Skin of body (tissue), 2 donors: ENCODE measurements around the gene ZDHHC11. TPM values are rescaled to one million over a fixed set of nuclear protein-coding genes. Genes with fewer than 3 reads are reported as not detected.
A peak's percentile ranks its signal among the peaks of the same experiment; 100 is the strongest.

Experiments used
- DNase-seq: peaks from one replicate; lab custom pipeline; 2025; lab: John Stamatoyannopoulos, UW
- total RNA-seq: library from RNA; depleted of rRNA; stranded (reverse); fragments of >200 nt; gene quantifications from one replicate; pipeline ENCODE4 v1.2.3, GENCODE V29; 2014

Gene ZDHHC11, protein sequence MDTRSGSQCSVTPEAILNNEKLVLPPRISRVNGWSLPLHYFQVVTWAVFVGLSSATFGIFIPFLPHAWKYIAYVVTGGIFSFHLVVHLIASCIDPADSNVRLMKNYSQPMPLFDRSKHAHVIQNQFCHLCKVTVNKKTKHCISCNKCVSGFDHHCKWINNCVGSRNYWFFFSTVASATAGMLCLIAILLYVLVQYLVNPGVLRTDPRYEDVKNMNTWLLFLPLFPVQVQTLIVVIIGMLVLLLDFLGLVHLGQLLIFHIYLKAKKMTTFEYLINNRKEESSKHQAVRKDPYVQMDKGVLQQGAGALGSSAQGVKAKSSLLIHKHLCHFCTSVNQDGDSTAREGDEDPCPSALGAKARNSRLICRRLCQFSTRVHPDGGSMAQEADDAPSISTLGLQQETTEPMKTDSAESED
- 4.1 TPM for total RNA-seq

DNA sequence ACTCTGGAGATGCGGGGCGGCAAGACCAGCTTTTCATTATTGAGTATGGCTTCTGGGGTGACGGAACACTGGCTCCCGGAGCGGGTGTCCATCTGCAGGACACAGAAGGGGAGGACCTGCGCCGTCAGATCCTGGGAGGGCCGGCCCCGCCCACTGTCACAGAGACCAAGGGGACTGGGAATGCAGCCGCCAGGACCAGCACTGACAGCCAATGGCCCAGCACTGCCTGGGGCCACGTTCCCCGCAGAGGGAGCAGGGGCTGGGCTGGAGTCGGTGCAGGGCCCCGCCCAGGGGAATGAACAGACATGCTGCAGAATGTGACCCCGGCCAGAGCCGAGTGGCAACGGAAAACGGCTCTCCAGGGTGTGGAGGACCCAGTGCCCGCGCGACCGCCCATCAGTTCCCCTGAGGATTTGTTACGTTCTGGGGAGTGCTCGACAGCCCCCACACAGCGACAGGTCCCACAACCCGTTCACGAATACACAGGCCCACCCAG, at the start of gene ZDHHC11:
ZDHHC11 (minus strand) TSS at position 476 of the 496 bp plus-strand sequence; CDS start at position 92, 384 bp downstream.
- DNase-seq, result no peak

DNA sequence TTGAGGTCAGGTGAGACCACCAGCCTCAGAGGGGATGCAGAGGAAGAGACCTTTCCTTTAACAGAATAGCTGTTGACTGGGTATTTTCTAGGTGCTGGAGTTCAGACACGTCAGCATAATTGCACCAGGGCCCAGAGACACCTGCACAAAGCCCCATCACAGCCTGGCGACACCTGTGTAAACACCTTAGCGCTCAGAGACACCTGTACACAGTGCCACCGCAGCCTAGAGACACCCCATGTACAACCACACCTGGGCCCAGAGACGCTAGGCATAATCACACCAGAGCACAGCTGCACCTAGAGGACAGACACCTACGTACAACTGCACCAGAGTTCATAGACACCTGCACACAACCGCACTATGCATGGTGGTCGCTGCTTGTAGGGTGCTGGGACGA, 42.9 kb upstream of the ZDHHC11 start:
- no peak for DNase-seq

DNA sequence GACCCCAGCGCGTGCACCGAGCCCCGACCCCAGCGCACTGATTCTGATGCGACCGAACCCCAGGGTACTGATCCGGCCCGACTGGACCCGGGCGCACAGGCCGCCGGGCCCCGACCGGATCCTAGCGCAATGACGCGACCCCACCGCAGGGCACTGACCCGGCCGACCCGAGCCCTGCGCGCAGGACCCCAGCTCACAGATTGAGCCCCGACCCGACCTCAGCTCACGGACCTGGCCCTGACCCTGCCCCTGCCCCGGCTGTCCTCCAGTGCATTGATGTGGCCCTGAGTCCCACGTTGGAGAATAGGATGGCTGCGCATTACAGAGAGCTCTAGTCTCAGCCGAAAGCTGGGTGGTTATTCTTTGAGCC, 42.3 kb upstream of the ZDHHC11 start:
- no peak for DNase-seq

DNA sequence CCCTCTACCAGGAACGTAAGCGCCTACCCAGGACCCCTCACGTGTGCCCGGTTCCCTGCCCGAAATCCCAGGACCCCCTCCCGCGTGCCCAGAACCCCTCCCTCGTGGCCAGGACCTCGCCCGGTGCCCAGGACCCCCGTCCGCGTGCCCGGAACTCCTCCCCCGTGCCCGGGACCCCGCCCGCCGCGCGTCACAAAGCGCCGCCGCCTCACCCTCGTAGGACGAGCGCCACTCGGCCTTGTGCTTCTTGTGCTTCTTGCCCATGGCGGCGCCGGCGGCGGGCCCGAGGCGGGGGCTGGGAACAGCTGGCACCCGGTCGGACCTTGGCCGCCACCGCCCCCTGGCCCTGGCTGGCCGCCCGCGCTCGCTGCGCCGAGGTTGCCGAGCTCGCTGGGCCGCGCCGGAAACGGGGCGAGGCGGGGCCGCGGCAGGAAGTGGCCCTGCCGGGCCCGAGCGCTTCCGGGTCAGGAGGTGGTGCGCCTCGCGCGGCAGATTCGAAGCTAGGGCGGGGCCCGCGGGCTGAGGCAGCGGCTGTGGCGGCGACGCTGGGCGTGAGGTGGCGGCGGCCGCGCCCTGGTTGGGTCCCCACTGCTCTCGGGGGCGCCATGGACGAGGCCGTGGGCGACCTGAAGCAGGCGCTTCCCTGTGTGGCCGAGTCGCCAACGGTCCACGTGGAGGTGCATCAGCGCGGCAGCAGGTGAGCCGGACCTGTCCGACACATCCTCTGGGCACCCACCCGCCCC, 41.8 kb upstream of the ZDHHC11 start, which contains the start of the genes BRD9 and TRIP13:
BRD9 (minus strand) TSS at position 408 of the 743 bp plus-strand sequence; CDS start at position 264, 144 bp downstream.
TRIP13 (plus strand) TSS at position 491 of the 743 bp plus-strand sequence; CDS start at position 606, 115 bp downstream.
- peak; percentile 39 for DNase-seq

DNA sequence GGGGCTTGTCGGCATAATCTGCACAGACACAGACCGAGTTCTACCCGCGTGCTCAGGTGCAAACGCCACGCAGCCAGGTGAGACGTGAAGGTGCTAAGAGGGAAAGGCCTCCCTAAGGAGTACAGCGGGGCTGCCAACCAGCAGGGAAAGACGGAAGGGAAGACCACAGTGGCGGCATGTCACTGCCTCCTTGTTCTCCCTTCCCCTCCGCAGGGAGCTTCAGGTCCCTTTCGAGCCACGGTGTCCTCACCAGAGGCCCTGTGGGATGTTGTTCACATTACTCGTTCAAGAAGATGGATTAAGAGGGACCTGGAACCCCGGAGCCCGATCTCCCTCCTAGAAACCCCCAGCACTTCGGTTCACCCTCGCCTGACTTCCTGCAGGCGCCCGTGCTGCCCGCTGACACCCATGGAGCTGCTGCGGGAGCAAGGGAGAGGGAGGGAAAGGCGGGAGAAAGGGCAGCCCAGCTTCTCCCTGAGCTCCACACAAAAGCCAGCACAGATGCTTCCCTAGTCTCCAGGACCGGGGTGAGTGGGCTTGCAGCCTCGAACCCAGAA, 41.1 kb upstream of the ZDHHC11 start:
- no peak for DNase-seq

DNA sequence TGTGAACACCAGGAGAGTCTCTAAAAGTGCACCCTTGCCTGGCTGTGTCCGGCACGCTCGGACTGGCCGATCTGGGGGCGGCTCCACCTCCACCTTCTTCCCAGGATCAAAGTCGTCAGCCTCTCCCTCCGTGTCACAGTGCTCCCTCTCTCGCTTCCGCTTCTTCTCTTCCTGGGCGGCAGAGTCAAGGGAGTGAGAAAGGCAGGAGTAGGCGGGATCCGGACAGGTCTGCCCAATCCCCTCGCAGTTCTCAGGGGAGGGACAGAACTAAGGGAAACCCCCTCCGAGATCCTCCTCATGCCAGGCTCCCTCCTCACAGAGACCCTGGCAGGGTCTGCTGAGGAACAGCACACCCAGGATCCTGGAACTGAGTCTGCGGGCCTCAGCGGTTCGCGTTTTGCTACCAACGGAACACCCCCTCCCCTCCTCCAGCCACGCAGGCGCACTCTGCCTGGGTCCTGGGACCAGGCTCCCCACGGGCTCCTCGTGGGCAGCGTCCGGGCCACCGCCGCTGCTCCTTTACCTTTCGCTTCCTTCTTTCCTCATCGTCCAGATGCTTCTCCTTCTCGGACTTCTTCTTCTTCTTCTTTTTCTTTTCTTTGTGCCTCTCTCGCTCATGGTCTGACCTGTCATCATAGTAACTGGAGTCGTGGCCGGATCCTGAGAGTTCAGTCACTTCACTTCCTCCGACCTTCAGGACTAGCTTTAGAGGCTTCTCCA, 40.5 kb upstream of the ZDHHC11 start:
- DNase-seq, result no peak

DNA sequence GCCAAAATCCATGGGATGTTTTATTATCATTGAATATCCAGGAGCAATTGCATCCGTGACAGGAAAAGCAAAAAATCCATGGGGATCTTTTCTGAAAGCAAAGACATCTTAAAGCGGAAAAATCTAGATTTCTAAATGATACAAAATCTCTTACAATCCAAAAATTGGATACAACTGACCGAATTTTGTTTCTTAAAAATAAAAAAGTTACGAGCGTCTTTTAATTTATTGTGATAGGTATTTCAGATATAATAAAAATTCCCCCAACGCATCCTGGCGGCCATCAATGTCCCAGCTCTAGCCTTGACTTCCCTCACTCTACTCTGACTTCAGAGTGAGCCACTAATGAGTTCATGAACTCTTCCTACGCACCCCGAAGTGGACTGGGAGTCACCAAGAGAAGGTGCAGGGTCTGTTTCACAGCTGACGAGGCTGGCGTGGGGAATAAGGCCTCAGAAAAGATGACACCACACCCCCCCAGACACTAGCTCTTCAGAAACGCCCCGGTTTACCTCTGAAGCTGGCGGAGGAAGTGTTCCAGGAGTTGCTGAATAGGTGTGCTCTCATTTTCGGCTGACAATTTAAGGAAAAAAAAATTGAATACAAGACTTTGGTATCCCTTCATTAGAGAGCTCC, 38.4 kb upstream of the ZDHHC11 start:
- DNase-seq, result no peak

DNA sequence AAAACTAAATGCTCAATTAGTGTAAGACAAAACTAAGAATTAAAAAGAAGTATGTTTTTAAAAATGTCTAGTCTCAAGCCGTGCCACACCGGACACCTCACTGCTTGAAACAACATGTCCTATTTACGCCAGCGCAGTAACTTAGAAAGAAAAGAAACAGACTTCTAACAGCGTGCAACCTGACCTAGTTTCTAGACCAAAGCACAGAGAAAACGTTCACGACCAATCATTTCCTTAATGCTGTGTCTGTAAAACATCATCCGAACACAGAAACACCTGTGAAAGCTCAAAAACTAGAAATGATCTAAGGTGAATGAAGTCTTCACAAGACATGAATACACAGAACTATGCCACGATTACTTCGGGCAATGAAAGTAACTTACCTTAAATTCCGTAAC, 37.9 kb upstream of the ZDHHC11 start:
- DNase-seq, result no peak

DNA sequence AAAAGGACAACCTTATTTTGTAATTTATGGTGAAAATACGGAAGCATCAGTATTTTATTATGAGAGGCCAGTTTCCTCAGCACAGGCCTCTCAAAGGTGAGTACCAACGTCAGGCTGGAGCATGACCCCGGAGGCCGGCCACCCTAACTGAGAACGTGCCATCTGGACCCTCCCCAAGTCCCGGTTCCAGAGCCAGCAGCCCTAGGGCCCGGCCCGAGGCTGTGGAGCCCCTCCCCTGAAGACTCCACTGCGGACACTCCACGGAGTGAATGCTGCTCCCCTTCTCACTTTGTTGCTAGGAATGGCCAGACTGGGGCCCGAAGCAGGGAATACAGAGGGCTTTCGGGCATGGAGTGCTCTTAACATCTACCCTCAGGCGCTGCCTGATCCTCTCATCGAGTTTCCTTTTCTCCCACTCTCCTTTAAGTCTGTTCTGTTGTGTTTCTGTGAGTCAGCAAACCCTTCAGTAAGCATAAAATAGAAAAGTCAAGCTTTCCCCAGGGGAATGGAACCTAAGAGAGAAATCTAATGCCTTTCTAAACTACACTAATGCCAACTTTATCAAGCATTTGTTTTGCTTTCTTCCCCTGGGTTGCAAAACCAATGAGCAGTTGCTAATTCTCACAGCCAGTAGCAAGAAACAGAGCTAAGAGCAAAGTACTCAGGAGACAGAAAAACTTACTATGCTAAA, 37.3 kb upstream of the ZDHHC11 start:
- no peak for DNase-seq

DNA sequence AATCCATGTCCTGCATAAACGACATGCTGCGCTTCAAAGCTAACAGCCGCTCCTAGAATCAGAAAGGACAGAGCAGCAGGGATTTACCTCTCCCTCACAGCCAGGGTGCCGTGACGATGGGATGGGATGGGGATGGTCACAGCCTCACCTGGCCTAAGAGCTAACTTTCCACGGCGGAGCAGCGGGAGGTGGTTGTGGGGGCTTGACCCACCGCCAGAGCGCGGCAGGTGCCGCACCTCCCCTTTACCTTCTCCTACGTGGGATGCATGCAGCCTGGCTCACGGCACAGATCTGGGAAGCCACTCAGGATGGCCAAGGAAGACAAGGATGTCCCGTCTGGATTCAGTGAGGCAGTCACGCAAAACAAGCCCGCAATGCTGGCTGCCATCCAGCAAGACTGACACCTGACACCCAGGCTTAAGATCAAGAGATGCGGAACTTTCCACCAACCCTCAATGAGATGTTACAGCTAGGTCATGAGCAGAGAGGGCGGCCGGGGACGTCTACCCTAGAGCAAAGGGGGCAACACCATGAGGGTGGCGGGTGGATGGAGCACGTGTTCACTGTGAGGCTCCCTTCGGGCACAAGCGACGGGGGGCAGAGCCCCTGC, 36.0 kb upstream of the ZDHHC11 start:
- DNase-seq, result no peak

DNA sequence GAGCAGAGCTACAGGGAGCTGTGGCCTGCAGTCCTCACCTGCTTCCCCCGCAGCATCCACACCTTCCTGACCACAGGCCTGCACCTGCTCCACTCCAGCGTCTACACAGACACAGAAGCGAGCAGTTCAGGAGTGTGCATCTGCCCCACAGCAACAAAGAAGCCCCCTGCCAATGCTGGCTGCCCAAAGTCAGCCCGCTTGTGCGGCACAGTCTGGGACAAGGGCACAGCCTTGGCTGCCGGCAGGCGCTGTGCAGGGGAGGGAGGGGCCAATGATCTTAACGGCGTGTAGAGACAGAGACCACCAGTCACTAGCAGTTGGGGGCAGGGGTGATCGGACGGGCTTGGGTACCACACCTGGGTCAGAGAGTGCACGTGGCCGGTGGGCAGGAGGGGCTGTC, 35.2 kb upstream of the ZDHHC11 start:
- no peak for DNase-seq

DNA sequence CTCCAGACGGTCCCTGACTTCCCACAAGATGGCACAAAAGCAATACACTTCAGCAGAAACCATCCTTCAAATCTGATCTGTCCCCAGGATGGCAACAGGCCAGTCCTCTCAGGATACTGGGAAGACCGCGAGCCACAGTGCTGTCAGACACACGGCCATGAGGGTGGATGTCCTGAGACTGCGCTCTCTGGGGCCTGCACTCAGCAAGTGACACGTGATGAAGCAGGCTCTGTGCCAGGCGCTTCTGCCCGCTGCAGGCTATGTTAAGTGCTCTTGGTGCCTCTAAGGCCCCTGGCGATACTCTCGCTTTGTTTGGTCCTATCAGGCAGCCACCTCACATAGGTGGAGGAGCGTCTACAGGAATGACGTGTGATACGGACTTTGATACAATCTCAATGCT, 34.7 kb upstream of the ZDHHC11 start:
- DNase-seq, result no peak

DNA sequence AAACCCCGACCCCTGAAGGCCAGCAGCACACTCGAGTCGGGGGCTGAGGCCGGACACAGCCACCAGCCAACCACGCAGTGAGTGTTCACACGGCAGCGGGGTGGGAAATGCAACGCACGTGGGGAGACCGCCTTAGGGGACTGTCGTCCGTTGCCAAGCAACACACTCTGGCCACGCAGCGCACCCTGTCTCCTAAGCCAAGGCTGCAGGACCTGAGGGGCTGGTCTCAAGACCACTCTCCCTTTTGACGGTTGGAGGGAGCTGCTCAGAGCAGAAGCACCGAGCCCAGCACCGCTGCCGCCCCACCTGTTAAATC, 34.3 kb upstream of the ZDHHC11 start:
- DNase-seq, result no peak

DNA sequence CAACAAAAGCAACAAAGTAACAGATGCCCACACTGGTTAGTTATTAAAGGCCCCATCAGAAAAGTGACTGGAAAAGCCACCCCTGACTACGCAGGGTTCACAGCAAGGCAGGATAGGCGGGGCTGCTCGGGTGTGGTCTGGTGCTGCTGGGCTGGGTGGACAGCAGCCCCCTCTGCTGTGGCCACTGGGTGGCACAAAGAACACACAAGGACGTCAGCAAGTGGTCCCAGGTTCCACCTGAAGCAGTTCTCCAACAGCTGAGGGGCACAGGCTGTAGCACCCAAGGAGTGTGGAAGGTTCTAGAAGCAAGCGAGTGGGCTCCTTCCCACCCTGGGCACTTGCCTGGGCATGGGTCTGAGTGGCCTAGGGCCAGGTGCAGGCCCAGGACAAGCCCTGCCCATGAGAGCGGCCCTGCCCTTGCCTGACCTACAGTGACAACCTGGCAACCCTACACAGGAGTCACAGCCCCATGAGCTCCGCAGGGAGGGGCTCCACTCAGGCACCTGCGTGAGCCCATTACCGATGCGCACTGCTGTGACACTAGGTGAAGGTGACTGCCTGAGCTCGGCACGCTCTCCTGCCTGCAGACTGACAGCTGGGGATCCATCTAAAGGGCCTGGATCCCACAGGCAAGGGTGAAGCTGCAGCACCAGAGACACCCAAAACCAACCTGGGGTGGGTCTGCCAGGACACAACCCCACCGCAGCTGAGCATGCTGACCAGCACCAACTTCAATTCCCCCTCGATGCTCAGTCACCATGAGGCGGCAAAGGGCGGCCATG, 33.8 kb upstream of the ZDHHC11 start:
- no peak for DNase-seq

DNA sequence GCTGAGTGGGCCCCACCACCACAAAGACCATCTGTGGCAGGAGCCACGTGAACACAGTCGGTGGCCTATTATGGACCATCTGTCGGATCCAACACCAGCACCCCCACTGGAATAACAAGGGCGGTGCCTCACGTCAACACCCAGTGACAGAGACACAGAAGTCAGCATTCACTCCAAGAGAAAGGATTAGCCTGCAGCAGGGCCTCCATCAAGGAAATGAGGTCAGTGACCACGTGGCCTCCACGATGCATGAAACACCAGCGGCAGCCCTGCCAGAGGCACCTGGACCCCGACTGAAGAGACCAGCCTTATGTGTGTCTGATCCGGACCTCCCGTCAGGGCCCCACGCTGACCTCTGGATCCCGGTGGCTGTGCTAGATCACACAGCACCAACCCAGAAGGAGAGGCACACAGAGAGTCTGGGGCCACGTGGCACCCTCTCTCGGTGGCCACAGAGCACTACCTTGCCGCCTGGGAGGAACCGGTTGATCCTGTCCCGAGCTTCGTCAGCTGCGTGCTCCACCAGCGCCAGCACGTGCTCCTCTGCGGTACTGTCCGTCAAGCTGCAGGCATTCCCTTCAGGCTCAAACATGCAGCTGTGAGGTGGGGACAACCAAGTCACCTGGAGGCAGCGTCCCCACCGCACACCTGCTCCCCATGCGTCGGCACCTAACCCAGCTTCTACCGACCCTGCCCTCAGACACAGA, 32.8 kb upstream of the ZDHHC11 start:
- DNase-seq, result no peak

DNA sequence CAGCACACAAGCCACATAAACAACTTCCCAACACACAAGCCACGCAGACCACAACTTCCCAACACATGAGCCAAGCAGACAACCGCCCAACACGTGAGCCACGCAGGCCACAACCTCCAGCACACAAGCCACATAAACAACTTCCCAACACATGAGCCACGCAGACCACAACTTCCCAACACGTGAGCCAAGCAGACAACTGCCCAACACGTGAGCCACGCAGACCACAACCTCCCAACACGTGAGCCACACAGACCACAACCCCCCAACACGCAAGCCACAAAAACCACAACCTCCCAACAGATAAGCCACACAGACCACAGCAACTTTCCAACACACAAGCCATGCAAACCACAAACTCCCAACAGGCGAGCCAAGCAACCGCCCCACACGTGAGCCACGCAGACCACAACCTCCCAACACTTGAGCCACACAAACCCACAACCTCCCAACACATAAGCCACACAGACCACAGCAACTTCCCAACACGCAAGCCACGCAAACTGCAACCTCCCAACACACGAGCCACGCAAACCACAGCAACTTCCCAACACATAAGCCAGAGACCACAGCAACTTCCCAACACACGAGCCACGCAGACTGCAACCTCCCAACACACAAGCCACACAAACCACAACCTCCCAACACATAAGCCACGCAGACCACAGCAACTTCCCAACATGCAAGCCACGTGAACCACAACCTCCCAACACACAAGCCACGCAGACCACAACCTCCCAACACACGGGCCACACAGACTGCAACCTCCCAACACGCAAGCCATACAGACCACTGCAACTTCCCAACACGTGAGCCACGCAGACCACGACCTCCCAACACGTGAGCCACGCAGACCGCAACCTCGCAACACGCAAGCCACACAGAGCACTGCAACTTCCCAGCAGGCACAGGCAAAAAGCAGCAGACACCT, 31.7 kb upstream of the ZDHHC11 start:
- no peak for DNase-seq

DNA sequence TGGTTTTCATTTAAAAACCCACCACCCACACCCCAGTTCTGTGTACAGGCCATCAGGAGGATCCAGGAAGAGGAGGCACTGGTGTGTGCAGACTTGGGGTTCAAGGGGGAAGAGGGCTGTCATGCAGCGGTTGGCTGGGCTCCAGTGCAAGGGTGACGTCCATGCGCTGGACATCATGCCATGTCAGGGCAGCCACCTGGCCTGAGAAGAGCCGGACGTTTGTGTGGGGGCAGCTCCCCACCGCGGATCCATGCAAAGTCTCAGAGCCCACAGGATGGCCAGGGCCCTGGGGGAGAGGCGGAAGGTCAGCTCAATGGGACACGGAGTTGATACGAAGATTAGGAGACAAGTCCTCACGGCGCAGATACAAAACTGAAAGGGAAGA, 30.8 kb upstream of the ZDHHC11 start:
- no peak for DNase-seq
